ENCODE data around the gene CFAP77. TPM values are rescaled to one million over a fixed set of nuclear protein-coding genes. Genes with fewer than 3 reads are reported as not detected.

CFAP77 gene
- polyA plus RNA-seq, 4 donors = not detected

GRCh38 chr9:132514821-132515220, 104.8 kb downstream of the CFAP77 start:
- Histone ChIP-seq H3K27me3 (ENCODE audit: control insufficient read depth in 3 of 3, insufficient read depth in 3 of 3, low read length in 3 of 3) (peaks cover 0 to 25% (median 4%) of the 10 kb centered on the region in 3 donors), H3K27ac (ENCODE audit: low read depth in 1 of 3, low read length in 2 of 3) (no peak overlapping the region), H3K4me3 (ENCODE audit: low read depth in 1 of 3, low read length in 3 of 3) (no peak overlapping the region), H3K36me3 (ENCODE audit: control insufficient read depth in 3 of 3, insufficient read depth in 2 of 3, low read depth in 1 of 3, low read length in 3 of 3) (no peaks in the 10 kb centered on the region), H3K4me1 (ENCODE audit: control insufficient read depth in 3 of 3, insufficient read depth in 2 of 3, low read depth in 1 of 3, low read length in 2 of 3) (no peaks in the 10 kb centered on the region), H3K9me3 (ENCODE audit: control insufficient read depth in 2 of 2, insufficient read depth in 1 of 2, low read depth in 1 of 2, low read length in 1 of 2) (no peaks in the 10 kb centered on the region)
- no peak for DNase-seq
- no peak for FAIRE-seq
- 49 to 58% (median 52%) methylated on average over 8 of the region's 8 CpGs for WGBS, 3 donors

GRCh38 chr9:132516301-132516700, 106.3 kb downstream of the CFAP77 start:
- Histone ChIP-seq H3K27ac (ENCODE audit: low read depth in 1 of 3, low read length in 2 of 3) (no peak overlapping the region), H3K9me3 (ENCODE audit: control insufficient read depth in 2 of 2, insufficient read depth in 1 of 2, low read depth in 1 of 2, low read length in 1 of 2) (no peaks in the 10 kb centered on the region), H3K4me1 (ENCODE audit: control insufficient read depth in 3 of 3, insufficient read depth in 2 of 3, low read depth in 1 of 3, low read length in 2 of 3) (no peaks in the 10 kb centered on the region), H3K4me3 (ENCODE audit: low read depth in 1 of 3, low read length in 3 of 3) (no peak overlapping the region), H3K36me3 (ENCODE audit: control insufficient read depth in 3 of 3, insufficient read depth in 2 of 3, low read depth in 1 of 3, low read length in 3 of 3) (no peaks in the 10 kb centered on the region), H3K27me3 (ENCODE audit: control insufficient read depth in 3 of 3, insufficient read depth in 3 of 3, low read length in 3 of 3) (peaks cover 0 to 25% (median 4%) of the 10 kb centered on the region in 3 donors)
- DNase-seq (no peak), FAIRE-seq (no peak)
- 69 to 74% (median 71%) methylated on average over 6 of the region's 6 CpGs for WGBS, 3 donors

- no peaks in the 10 kb centered on the region for H3K36me3 ChIP-seq (ENCODE audit: control insufficient read depth in 3 of 3, insufficient read depth in 2 of 3, low read depth in 1 of 3, low read length in 3 of 3)
- H3K4me1 ChIP-seq (ENCODE audit: control insufficient read depth in 3 of 3, insufficient read depth in 2 of 3, low read depth in 1 of 3, low read length in 2 of 3) = no peaks in the 10 kb centered on the region
- no peak overlapping the region for H3K27ac ChIP-seq (ENCODE audit: low read depth in 1 of 3, low read length in 2 of 3)
- no peak overlapping the region for H3K4me3 ChIP-seq (ENCODE audit: low read depth in 1 of 3, low read length in 3 of 3)
- peaks cover 0 to 25% (median 4%) of the 10 kb centered on the region in 3 donors for H3K27me3 ChIP-seq (ENCODE audit: control insufficient read depth in 3 of 3, insufficient read depth in 3 of 3, low read length in 3 of 3)
- DNase-seq = no peak
- WGBS, 3 donors = 58 to 68% (median 63%) methylated on average over 18 of the region's 18 CpGs
- no peaks in the 10 kb centered on the region for H3K9me3 ChIP-seq (ENCODE audit: control insufficient read depth in 2 of 2, insufficient read depth in 1 of 2, low read depth in 1 of 2, low read length in 1 of 2)
- FAIRE-seq = no peak
Measured at GRCh38 chr9:132516911-132517310, 106.9 kb downstream of the CFAP77 start.

- H3K9me3 ChIP-seq (ENCODE audit: control insufficient read depth in 2 of 2, insufficient read depth in 1 of 2, low read depth in 1 of 2, low read length in 1 of 2) = no peaks in the 10 kb centered on the region
- H3K4me3 ChIP-seq (ENCODE audit: low read depth in 1 of 3, low read length in 3 of 3) = no peak overlapping the region
- H3K36me3 ChIP-seq (ENCODE audit: control insufficient read depth in 3 of 3, insufficient read depth in 2 of 3, low read depth in 1 of 3, low read length in 3 of 3) = no peaks in the 10 kb centered on the region
- DNase-seq (no peak), FAIRE-seq (no peak)
- peaks cover 0 to 25% (median 4%) of the 10 kb centered on the region in 3 donors for H3K27me3 ChIP-seq (ENCODE audit: control insufficient read depth in 3 of 3, insufficient read depth in 3 of 3, low read length in 3 of 3)
- WGBS, 3 donors = 76 to 79% (median 78%) methylated on average over 21 of the region's 21 CpGs
- H3K4me1 ChIP-seq (ENCODE audit: control insufficient read depth in 3 of 3, insufficient read depth in 2 of 3, low read depth in 1 of 3, low read length in 2 of 3) = no peaks in the 10 kb centered on the region
- no peak overlapping the region for H3K27ac ChIP-seq (ENCODE audit: low read depth in 1 of 3, low read length in 2 of 3)
Measured at GRCh38 chr9:132517815-132518550, 108.0 kb downstream of the CFAP77 start.

GRCh38 chr9:132518626-132519025, 108.6 kb downstream of the CFAP77 start:
- H3K27me3 ChIP-seq (ENCODE audit: control insufficient read depth in 3 of 3, insufficient read depth in 3 of 3, low read length in 3 of 3) = peaks cover 0 to 25% (median 2%) of the 10 kb centered on the region in 3 donors
- H3K9me3 ChIP-seq (ENCODE audit: control insufficient read depth in 2 of 2, insufficient read depth in 1 of 2, low read depth in 1 of 2, low read length in 1 of 2) = no peaks in the 10 kb centered on the region
- no peaks in the 10 kb centered on the region for H3K36me3 ChIP-seq (ENCODE audit: control insufficient read depth in 3 of 3, insufficient read depth in 2 of 3, low read depth in 1 of 3, low read length in 3 of 3)
- FAIRE-seq (no peak), DNase-seq (no peak)
- no peak overlapping the region for H3K4me3 ChIP-seq (ENCODE audit: low read depth in 1 of 3, low read length in 3 of 3)
- H3K27ac ChIP-seq (ENCODE audit: low read depth in 1 of 3, low read length in 2 of 3) = no peak overlapping the region
- WGBS, 3 donors = 74 to 81% (median 80%) methylated on average over 11 of the region's 11 CpGs
- no peaks in the 10 kb centered on the region for H3K4me1 ChIP-seq (ENCODE audit: control insufficient read depth in 3 of 3, insufficient read depth in 2 of 3, low read depth in 1 of 3, low read length in 2 of 3)

- H3K4me3 ChIP-seq (ENCODE audit: low read depth in 1 of 3, low read length in 3 of 3) = no peak overlapping the region
- no peaks in the 10 kb centered on the region for H3K36me3 ChIP-seq (ENCODE audit: control insufficient read depth in 3 of 3, insufficient read depth in 2 of 3, low read depth in 1 of 3, low read length in 3 of 3)
- WGBS, 3 donors = 77 to 80% (median 78%) methylated on average over 2 of the region's 2 CpGs
- no peak for FAIRE-seq
- no peaks in the 10 kb centered on the region for H3K9me3 ChIP-seq (ENCODE audit: control insufficient read depth in 2 of 2, insufficient read depth in 1 of 2, low read depth in 1 of 2, low read length in 1 of 2)
- DNase-seq = no peak
- no peak overlapping the region for H3K27ac ChIP-seq (ENCODE audit: low read depth in 1 of 3, low read length in 2 of 3)
- no peaks in the 10 kb centered on the region for H3K4me1 ChIP-seq (ENCODE audit: control insufficient read depth in 3 of 3, insufficient read depth in 2 of 3, low read depth in 1 of 3, low read length in 2 of 3)
- peaks cover 0 to 25% (median 2%) of the 10 kb centered on the region in 3 donors for H3K27me3 ChIP-seq (ENCODE audit: control insufficient read depth in 3 of 3, insufficient read depth in 3 of 3, low read length in 3 of 3)
Measured at GRCh38 chr9:132519033-132519432, 109.0 kb downstream of the CFAP77 start.

GRCh38 chr9:132520612-132521011, 110.6 kb downstream of the CFAP77 start:
- DNase-seq (no peak), FAIRE-seq (no peak)
- H3K4me1 ChIP-seq (ENCODE audit: control insufficient read depth in 3 of 3, insufficient read depth in 2 of 3, low read depth in 1 of 3, low read length in 2 of 3) = no peaks in the 10 kb centered on the region
- WGBS, 3 donors = 70 to 72% (median 71%) methylated on average over 5 of the region's 5 CpGs
- no peaks in the 10 kb centered on the region for H3K9me3 ChIP-seq (ENCODE audit: control insufficient read depth in 2 of 2, insufficient read depth in 1 of 2, low read depth in 1 of 2, low read length in 1 of 2)
- H3K4me3 ChIP-seq (ENCODE audit: low read depth in 1 of 3, low read length in 3 of 3) = no peak overlapping the region
- peaks cover 0 to 13% (median 2%) of the 10 kb centered on the region in 3 donors for H3K27me3 ChIP-seq (ENCODE audit: control insufficient read depth in 3 of 3, insufficient read depth in 3 of 3, low read length in 3 of 3)
- H3K36me3 ChIP-seq (ENCODE audit: control insufficient read depth in 3 of 3, insufficient read depth in 2 of 3, low read depth in 1 of 3, low read length in 3 of 3) = no peaks in the 10 kb centered on the region
- H3K27ac ChIP-seq (ENCODE audit: low read depth in 1 of 3, low read length in 2 of 3) = no peak overlapping the region

GRCh38 chr9:132525308-132526023, 115.5 kb downstream of the CFAP77 start:
- no peak overlapping the region for H3K4me3 ChIP-seq (ENCODE audit: low read depth in 1 of 3, low read length in 3 of 3)
- H3K27ac ChIP-seq (ENCODE audit: low read depth in 1 of 3, low read length in 2 of 3) = no peak overlapping the region
- no peaks in the 10 kb centered on the region for H3K9me3 ChIP-seq (ENCODE audit: control insufficient read depth in 2 of 2, insufficient read depth in 1 of 2, low read depth in 1 of 2, low read length in 1 of 2)
- H3K27me3 ChIP-seq (ENCODE audit: control insufficient read depth in 3 of 3, insufficient read depth in 3 of 3, low read length in 3 of 3) = no peaks in the 10 kb centered on the region
- FAIRE-seq (no peak), DNase-seq (no peak)
- H3K36me3 ChIP-seq (ENCODE audit: control insufficient read depth in 3 of 3, insufficient read depth in 2 of 3, low read depth in 1 of 3, low read length in 3 of 3) = no peaks in the 10 kb centered on the region
- 74 to 84% (median 79%) methylated on average over 5 of the region's 5 CpGs for WGBS, 3 donors
- no peaks in the 10 kb centered on the region for H3K4me1 ChIP-seq (ENCODE audit: control insufficient read depth in 3 of 3, insufficient read depth in 2 of 3, low read depth in 1 of 3, low read length in 2 of 3)
